GM20000 (cell line): ENCODE data around the gene GVQW3.

Experiments used
- DNase-seq: peaks from one replicate; pipeline ENCODE4 v3.0.0; 2012; ENCODE audit warnings: low spot score
- TF ChIP-seq, protein P1 (sequence below): IDR thresholded peaks from 2 replicates; pipeline ENCODE4 v1.5.1; 2012; ENCODE audit warnings: mild to moderate bottlenecking, control low read depth; ENCODE audit errors: extremely low read depth, missing control alignments

The GVQW3 gene

DNA sequence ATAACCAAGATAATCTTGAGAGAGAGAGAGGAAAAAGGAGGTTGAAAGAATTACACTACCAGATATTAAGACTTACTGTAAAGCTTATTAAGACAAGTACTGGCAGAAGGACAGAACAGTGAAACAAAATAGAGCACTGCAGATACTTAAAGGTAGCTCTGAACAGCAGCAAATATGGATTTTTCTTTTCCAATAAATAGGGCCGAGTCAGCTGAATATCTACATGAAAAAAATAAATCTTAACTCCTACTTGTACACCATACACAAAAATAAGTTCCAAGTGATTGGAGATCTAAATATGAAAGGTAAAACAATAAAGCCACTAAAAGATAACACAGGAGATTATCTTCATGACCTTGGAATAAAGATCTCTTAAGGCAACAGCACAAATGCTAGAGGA is 12.6 kb upstream of the GVQW3 start:
- DNase-seq = no peak

DNA sequence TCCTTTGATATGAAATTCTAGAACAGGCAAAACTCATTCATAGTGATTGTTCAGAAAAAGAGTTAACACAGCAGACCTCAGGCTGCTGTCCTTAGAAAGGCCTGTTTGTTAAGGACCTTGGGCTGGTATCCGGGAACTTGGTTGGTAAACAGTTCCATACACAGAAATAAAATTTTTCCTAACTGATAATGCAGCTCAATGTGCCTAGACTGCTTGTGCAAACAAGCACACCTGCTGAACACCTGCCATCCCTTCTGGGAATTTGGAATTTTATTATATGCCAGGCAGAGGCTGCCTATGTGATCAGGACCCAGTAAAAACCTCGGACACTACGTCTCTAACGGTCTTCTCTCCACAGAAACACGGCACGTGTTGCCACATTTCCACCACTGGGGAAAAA is 11.7 kb upstream of the GVQW3 start:
- DNase-seq = no peak
- TF ChIP-seq, protein P1, sequence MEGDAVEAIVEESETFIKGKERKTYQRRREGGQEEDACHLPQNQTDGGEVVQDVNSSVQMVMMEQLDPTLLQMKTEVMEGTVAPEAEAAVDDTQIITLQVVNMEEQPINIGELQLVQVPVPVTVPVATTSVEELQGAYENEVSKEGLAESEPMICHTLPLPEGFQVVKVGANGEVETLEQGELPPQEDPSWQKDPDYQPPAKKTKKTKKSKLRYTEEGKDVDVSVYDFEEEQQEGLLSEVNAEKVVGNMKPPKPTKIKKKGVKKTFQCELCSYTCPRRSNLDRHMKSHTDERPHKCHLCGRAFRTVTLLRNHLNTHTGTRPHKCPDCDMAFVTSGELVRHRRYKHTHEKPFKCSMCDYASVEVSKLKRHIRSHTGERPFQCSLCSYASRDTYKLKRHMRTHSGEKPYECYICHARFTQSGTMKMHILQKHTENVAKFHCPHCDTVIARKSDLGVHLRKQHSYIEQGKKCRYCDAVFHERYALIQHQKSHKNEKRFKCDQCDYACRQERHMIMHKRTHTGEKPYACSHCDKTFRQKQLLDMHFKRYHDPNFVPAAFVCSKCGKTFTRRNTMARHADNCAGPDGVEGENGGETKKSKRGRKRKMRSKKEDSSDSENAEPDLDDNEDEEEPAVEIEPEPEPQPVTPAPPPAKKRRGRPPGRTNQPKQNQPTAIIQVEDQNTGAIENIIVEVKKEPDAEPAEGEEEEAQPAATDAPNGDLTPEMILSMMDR = no peak

More for the DNA sequence above, 12.6 kb upstream of the GVQW3 start:
- TF ChIP-seq, protein P1 = no peak

DNA sequence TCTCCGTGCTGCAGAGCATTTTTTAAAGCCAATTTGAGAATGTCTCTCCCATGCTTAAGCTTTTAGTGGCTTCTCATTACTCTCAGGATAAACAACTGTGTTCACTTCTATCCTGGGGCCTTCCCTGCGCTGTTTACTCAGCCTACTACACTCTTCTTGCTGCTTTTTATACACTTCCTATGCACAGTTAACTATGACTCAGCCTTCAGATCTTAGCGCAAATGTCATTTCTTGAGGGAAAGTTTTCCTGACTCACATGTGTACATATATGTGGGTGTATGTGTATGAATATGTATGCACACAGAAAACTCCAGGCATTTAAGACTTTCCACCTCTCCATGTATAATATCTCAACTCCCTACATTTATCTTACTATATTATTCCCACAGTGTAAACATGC is 10.0 kb upstream of the GVQW3 start:
- TF ChIP-seq, protein P1 = no peak
- DNase-seq = peak; percentile 39

DNA sequence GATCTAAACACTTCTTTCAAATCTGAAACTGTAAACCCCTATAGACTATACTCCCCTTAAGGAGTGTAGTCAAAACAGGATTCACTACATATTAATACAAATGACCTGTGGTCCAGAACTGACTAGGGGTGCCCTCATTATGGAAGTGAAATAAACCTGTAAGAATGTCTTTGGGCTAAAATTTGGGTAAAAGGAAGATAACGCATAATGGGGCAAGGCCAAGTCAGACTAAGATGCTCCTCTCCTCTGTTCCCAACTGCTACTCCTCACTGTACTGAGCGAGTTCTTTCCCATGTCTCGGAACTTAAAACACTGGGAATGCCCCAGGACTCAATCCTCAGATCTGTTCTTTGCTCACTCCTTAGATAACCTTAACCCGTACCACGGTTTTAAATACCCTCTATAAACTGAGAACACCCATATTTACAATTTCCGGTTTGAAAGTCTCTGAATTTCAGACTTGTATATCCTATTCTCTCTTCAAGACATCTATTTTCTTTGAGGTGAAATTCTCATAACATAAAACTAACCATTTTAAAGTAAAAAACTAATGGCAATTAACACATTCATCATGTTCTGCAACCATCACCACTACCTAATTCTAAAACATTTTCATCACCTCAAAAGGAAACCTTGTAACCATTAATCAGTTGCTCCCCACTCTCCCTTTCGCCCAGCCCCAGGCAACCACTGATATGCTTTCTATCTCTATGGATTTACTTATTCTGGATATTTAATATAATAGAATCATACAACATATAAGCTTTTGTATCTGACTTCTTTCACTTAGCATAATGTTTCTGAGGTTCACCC is 4.2 kb upstream of the GVQW3 start:
- TF ChIP-seq, protein P1 = no peak
- no peak for DNase-seq

DNA sequence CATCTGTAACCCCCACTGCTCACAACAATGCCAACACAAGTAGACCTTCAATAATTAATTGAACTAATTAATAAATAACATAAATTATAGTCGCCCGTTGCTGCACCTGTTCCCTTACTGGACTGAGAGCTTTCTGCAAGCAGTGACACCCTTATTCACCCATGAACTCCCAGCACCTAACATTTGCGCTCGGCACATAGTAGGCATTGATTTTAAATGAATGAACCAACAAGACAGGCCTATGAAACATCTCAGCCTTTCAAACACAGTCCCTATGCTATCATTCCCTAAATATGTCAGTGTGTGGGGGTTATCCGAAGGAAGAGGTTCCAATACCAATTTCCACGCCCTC is 1.3 kb upstream of the GVQW3 start:
- TF ChIP-seq, protein P1 = no peak
- DNase-seq = no peak

DNA sequence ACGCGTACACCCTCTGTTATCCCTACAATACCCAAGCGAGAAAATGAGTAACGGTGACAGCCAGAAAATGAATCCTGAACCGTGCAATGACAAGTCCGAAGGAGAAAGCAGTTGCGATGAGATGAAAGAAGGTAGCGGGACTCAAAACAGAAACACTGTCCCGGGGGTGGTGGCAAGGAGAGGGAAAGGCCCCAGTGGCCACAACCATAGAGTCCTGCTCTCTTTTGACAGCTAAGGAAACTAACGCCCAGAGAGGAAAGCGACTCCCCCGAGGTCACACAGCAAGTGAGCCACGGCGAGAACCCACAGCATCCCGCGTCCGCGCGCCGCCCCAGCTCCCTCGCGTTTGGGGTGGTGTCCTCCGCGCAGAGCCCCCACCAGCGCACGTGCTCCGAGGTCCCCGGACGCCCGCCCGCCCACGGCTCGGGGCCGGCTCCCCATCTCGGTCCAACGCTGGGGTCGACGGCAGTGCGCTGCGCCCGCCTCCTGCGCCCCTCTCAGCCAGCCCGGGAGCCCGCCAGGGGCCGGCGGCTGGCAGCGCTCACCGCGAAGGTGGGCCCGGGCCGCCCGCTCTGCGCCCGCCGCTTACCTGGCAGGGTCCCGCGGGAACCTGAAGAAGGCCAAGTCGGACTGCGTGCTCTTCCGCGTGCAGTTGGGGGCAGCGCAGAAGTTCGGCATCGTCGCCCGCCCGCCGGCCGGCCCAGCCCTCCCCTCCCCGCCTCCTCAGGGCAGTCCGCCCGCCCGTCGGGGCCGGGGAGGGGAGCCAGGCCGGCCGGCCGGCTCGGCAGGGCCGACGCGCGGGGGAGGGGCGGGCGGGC is 755 bp upstream of the GVQW3 start:
- DNase-seq = peak; percentile 60
- TF ChIP-seq, protein P1 = no peak

DNA sequence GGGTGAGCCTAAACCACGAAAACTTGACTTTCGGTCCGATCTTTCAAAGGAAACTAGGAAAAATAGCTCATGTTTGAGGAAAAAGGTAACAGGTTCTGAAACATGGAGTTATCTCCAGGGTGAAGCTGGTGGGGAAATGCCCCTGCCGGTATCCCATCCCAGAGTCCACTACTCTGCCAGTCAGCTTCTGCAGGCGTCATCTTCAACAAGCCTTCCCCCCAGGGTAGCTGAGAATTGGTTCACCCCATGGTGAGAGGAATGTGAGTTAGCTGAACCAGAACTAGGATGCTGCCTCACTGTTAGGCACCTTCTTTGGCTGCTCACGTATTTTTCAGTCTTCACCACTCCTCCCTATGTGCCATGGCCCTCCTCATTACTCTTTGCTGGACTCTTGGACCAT is 1.1 kb downstream of the GVQW3 start:
- DNase-seq = no peak
- TF ChIP-seq, protein P1 = no peak
